H1 (cell line): Measurements from ENCODE around the gene ZFAND5.

ENCODE experiments used
- GABPA ChIP-seq: IDR thresholded peaks from 2 replicates; pipeline ENCODE4 v1.6.1; 2011; ENCODE audit warnings: mild to moderate bottlenecking, low read length, moderate library complexity, borderline replicate concordance; ENCODE audit not compliant: insufficient read depth
- POLR2A ChIP-seq, 2 experiments: IDR thresholded peaks; 1 replicate in 1 of 2; 2 replicates in 1 of 2; pipeline ENCODE4 v1.6.1; 2011; ENCODE audit warnings: low read depth in 2 of 2, low read length in 2 of 2, mild to moderate bottlenecking in 2 of 2; ENCODE audit errors: control extremely low read depth in 1 of 2
- RBBP5 ChIP-seq: IDR thresholded peaks from 2 replicates; pipeline ENCODE4 v1.7.1; 2012; ENCODE audit warnings: low read depth, mild to moderate bottlenecking, inconsistent platforms, low read length, moderate library complexity, borderline replicate concordance
- SUZ12 ChIP-seq: fragments of 200-600 bp; sonication (generic); IDR thresholded peaks from 2 replicates; pipeline ENCODE4 v1.6.1; 2012; ENCODE audit warnings: mild to moderate bottlenecking, inconsistent platforms, low read length, moderate library complexity, mixed read lengths
- TAF7 ChIP-seq: optimal IDR thresholded peaks from 2 replicates; pipeline ENCODE3; 2011; ENCODE audit warnings: low read depth, mild to moderate bottlenecking, inconsistent platforms, low read length, moderate library complexity, borderline replicate concordance
- TF ChIP-seq, protein P1 (sequence below), 3 experiments: IDR thresholded peaks; 1 replicate in 2 of 3; 2 replicates in 1 of 3; pipeline versions ENCODE4 v1.5.1 to v1.6.1; 2011; ENCODE audit warnings: low read length in 3 of 3, mild to moderate bottlenecking in 3 of 3, inconsistent platforms in 2 of 3, low read depth in 1 of 3, moderate library complexity in 1 of 3; ENCODE audit not compliant: insufficient read depth in 1 of 3; ENCODE audit errors: control extremely low read depth in 1 of 3

DNA sequence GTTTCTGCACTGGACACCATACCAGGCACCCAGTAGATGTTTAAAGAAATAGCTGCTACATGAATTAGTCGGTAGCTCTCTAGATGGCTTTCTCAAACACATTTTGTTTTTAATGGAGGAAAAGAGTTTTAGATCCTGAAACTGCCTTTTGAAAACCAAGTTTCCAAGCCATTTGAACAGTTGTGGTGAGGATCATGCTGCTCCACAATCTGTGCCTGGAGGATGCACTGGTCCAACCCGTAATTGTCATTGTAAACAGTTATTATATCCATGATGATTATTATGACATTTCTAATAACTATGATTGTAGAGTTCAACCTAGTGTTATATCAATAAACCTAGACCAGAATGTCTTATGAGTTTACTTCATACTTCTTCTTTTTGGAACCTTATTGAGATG, 35.9 kb upstream of the ZFAND5 start:
- no peak for TF ChIP-seq POLR2A (IDR thresholded peaks at IDR 0.05; ENCODE audit: control extremely low read depth in 1 of 2, low read depth in 2 of 2, low read length in 2 of 2)
- TF ChIP-seq, protein P1, sequence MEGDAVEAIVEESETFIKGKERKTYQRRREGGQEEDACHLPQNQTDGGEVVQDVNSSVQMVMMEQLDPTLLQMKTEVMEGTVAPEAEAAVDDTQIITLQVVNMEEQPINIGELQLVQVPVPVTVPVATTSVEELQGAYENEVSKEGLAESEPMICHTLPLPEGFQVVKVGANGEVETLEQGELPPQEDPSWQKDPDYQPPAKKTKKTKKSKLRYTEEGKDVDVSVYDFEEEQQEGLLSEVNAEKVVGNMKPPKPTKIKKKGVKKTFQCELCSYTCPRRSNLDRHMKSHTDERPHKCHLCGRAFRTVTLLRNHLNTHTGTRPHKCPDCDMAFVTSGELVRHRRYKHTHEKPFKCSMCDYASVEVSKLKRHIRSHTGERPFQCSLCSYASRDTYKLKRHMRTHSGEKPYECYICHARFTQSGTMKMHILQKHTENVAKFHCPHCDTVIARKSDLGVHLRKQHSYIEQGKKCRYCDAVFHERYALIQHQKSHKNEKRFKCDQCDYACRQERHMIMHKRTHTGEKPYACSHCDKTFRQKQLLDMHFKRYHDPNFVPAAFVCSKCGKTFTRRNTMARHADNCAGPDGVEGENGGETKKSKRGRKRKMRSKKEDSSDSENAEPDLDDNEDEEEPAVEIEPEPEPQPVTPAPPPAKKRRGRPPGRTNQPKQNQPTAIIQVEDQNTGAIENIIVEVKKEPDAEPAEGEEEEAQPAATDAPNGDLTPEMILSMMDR (IDR thresholded peaks at IDR 0.05; ENCODE audit: control extremely low read depth in 1 of 3, insufficient read depth in 1 of 3, low read depth in 1 of 3, low read length in 3 of 3), result no peak
- TF ChIP-seq GABPA, result no peak
- TF ChIP-seq SUZ12, result no peak
- no peak for TF ChIP-seq TAF7
- no peak for TF ChIP-seq RBBP5
